GM19324 (cell line): Measurements from ENCODE around the gene ERMAP.
"Not testable (repeated sequence)": the region's sequence is repeated elsewhere in the genome, so short reads cannot be mapped to it uniquely, and the experiment has no call there.

Experiments used
- ATAC-seq: cut with Tn5 transposase; IDR thresholded peaks from one replicate; pipeline ENCODE4 v1.9.1; 2021; ENCODE audit warnings: mild to moderate bottlenecking, moderate library complexity; ENCODE audit not compliant: unreplicated experiment, low FRiP score

Gene ERMAP

GRCh38 chr1:42841440-42842147 is 24.7 kb downstream of the ERMAP start:
- ATAC-seq: no peak

- ATAC-seq: no peak
Measured at GRCh38 chr1:42844592-42845140, 27.7 kb downstream of the ERMAP start.

GRCh38 chr1:42845193-42845592 is 28.3 kb downstream of the ERMAP start:
- ATAC-seq: no peak

GRCh38 chr1:42845866-42846256 is 28.9 kb downstream of the ERMAP start:
- ATAC-seq: peak; percentile 15

- peak; percentile 82 for ATAC-seq
Measured at GRCh38 chr1:42846257-42847110, 29.6 kb downstream of the ERMAP start, which contains the start of gene ZNF691. TSS of gene ZNF691 (plus strand) at chr1:42846613. CDS start at chr1:42849659, 3,046 bp downstream.

GRCh38 chr1:42847111-42847595 is 30.2 kb downstream of the ERMAP start:
- ATAC-seq: no peak

- no peak for ATAC-seq
Measured at GRCh38 chr1:42847721-42848460, 31.0 kb downstream of the ERMAP start.

- ATAC-seq: no peak
Measured at GRCh38 chr1:42848823-42849537, 32.1 kb downstream of the ERMAP start.

- ATAC-seq: no peak
Measured at GRCh38 chr1:42849944-42850343, 33.0 kb downstream of the ERMAP start.

GRCh38 chr1:42851420-42851819 is 34.5 kb downstream of the ERMAP start:
- ATAC-seq: no peak

GRCh38 chr1:42851960-42852607 is 35.2 kb downstream of the ERMAP start:
- ATAC-seq: no peak

GRCh38 chr1:42852608-42852980 is 35.7 kb downstream of the ERMAP start:
- no peak for ATAC-seq

GRCh38 chr1:42853116-42853884 is 36.4 kb downstream of the ERMAP start:
- no peak for ATAC-seq

GRCh38 chr1:42856554-42856953 is 39.6 kb downstream of the ERMAP start:
- not testable (repeated sequence) for ATAC-seq

GRCh38 chr1:42859366-42859765 is 42.4 kb downstream of the ERMAP start:
- ATAC-seq: not testable (repeated sequence)

- ATAC-seq: no peak
Measured at GRCh38 chr1:42860339-42861013, 43.6 kb downstream of the ERMAP start.

- no peak for ATAC-seq
Measured at GRCh38 chr1:42861014-42861399, 44.1 kb downstream of the ERMAP start.

GRCh38 chr1:42866549-42866948 is 49.6 kb downstream of the ERMAP start:
- ATAC-seq: no peak
